NCI-H1417 treated with DMSO at 0.1 percent for 48 hours (cell line): Measurements from ENCODE around the gene LHX5.
"Not testable (repeated sequence)": the region's sequence is repeated elsewhere in the genome, so short reads cannot be mapped to it uniquely, and the experiment has no call there.

Source experiments
- DNase-seq: peaks from one replicate; lab custom pipeline; 2025; lab: John Stamatoyannopoulos, UW

LHX5 gene

DNA sequence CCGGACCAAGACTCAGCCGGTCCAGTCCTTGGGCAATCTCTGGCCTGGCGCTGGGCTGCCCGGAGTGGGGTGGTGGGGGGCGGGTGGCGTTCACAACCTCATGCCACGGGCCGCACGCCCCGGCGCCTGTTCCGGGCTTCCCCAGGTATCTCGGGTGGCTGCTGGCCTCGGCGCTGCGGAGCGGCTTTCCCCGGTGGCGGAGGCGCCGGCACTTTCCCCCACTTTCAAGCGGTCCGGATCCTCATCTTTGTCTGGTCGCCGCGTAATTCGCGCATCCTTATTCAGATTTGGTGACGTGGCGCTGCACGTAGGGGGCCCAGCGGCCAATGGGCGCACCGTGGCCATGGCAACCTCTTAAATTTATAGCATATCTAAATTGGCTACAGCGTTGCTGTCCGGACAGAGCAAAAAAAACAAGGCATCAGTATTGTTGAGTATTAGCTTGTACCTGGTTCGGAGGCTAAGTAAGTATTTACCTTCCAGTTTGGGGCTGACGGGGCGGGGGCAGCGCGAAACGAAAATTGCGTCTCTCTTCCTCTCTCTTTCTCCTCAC lies at the start of gene LHX5:
LHX5 (minus strand) TSS at position 253 of the 553 bp plus-strand sequence. CDS start 373 bp downstream, outside the sequence.
- no peak for DNase-seq

DNA sequence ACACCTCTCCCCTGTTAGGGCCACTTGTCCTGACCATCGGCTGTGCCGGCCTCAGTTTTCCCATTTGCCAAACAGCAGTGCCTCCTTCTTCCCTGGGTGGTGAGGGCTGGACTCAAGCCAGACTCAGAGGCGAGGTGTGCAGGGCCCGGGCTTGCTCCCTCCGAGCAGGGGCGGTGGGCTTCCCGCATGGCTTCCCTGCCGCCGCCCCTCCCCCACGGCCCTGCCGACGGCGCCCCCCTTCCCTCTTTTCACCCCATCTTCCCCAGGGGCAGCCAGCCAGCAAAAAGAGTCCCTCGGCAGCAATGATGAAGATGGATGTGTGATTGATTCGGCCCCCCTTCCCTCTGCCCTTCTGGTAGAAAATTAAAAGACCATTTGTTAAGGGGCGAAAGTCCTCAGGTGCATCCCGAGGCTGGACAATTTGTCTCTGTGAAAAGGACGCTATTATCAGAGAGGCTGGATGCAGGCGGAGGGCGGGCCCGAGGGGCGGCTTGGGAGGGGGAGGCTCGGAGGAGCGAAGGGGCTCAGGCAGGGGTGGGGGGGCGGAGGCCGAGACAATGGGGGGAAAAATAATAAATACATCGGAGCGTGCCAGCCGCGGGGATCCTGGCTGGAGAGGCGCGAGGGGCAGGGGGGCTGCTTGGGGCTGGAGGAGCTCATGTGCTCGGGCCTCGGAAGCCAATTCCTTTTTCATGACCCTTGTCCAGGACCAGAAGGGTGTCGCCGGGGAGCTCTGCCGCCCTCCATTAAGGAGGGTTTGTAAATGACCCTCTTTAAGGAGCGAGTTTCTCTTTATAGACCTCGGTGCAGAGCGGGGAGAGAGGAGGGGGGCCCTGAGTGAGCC lies 48.0 kb upstream of the LHX5 start:
- no peak for DNase-seq

DNA sequence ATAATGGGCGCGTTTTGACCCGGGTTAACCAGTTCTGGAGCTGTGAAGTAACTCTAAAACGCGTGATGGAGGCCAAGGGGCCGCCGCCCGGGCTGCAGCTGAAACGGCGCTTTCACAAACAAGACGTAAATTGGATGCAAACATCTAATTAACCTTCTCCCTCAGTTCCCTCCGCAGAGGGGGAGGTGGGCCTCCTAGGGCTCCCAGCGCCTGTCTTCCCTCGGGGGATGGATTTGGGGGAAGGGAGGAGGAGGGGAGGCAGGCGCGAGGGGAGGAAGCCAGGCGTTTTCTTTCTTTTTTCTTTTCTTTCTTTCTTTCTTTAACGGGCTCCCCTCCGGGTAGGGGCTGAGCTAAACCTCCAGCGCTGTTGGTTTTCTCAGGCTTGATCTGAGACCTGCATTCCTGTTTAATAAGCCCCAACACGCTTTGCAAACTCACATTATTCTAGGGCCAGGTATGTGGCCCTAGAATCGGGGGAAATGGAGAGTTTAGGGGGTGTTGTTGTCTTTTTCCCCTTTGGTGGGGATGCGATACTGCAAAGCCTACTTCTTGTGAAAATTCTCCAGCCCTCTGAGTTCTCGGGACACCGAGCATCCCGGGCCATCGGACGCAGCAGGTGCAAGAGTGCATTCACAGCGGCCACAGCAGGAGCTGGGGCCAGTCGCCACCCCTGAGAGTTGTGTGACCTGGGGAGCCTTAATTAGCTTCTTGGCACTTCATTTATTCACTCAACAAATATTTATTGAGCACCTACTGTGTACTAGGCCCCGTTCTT lies 43.6 kb upstream of the LHX5 start:
- DNase-seq: peak; percentile 60

DNA sequence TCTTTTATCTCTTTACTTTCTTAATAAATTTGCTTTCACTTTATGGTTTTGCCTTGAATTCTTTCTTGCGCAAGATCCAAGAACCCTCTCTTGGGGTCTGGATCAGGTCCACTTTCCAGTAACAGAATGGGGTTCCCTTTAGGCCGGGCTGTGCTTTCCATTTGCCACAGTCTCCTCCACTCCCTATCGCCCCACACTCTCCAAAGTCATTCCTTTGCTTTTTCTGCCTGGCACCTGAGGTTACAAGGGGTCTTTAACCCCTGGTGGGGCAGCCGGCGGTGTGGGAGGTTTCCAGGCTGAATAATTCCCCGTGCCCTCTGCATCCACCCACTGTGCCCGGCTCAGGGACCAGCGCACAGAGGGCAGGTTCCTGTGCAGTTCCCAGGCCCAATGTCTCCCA lies 42.9 kb upstream of the LHX5 start:
- DNase-seq: no peak

DNA sequence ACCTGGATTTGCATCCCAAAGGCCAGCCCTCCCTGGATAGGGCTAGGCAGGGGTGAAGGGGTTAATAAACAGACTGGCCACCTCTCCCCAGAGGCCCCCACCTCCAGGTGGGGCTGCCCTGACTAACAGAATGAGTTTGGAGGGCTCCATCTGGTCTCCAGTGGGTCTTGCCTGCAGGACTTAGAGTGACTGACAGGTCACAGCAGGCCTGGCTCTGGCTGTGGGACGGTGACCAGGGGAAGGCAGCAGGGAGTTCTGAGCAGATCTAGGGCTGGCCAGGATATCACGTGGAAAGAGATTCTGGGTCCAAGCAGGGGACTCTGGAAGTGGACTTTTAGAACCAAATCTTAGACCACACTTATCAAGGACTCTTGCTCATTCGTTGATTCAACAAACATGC lies 40.9 kb upstream of the LHX5 start:
- DNase-seq: no peak

DNA sequence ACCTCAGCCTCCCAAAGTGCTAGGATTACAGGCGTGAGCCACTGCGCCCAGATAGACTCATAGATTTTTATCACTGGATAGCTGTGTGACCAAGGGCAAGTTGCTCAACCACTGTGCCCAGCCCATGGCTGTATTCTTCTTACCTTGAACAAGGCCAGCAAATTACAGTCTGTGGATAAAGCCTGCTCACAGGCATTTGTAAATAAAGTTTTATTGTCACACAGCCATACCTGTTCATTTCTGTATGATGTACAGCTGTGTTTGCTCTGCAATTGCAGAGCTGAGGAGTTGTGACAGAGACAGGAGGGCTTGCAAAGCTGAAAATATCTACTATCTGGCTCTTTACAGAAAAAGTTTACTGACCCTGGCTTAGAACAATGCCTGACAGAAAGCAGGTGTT lies 35.2 kb upstream of the LHX5 start:
- no peak for DNase-seq

DNA sequence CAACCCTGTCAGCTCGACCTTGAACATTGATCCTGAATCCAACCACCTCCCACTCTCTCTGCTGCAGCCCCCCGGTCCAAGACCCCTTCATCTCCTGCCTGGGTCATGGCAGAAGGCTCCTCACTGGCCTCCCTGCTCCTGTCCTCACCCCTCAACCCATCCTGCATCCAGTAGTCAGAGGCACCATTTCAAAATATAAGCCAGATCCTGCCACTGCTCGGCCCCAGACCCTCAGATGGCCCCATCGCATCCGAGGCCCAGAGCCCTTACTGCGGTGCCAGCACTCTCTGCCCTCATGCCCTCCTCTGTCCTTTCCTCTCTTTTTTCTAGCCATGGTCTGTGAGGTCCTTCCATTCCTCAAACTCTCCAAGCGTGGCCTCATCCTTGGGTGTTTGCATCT lies 34.3 kb upstream of the LHX5 start:
- DNase-seq: no peak

DNA sequence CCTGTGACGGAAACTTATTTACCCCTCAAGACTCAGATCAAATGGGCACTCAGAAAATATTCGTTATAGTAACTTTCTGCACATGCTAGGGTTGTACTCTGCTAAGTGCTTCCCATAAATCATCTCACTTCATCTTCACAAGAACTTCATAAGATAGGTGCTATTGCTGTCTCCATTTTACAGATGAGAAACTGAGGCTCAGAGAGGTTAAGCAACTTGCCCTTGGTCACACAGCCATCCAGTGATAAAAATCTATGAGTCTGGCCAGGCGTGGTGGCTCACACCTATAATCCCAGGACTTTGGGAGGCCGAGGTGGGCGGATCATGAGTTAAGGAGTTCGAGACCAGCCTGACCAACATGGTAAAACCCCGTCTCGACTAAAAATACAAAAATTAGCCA lies 33.2 kb upstream of the LHX5 start:
- no peak for DNase-seq

DNA sequence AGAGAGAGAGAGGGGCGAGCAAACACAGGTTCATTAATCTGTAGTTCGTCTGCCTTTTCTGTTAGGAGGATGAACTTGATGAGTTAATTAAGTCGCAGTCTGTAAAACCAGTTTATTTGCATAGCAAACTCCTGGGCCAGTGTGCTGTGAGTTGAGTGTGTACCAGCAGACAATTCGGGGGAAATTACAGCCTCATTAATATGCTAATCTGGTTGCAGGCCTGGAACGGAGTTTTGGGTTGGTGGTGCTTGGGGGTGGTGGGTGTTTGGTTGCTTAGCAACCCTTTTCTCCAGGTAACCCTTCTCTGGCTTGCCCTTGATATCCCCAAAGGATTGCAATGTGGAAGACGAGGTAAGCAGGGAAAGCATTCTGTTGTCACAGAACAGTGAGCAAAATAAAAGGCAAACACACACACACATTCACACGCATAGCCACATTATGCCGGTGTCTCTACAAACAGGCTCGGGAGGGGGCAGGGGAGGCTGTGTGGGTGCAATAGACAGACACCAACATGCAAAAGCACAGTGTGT lies 29.2 kb upstream of the LHX5 start:
- no peak for DNase-seq

DNA sequence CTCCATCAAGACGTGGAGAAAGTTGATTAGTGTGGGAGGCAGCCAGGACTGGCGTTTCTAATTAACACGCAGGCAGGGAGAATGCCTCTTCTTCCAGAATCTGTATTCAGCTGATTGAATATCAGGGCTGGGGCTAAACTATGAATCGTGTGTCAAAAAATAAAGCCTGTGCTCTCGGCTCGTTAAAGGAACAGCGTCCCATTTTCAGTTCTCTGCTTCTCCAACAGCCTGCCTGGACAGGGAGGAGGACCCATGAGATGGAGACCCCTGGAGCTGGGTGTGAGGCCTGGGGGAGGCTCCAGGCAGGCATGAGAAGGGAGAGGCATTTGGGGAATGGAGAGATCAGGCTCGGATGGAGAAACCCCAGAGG lies 28.6 kb upstream of the LHX5 start:
- no peak for DNase-seq

- DNase-seq: no peak
Measured at GRCh38 chr12:113498490-113498889, 26.8 kb upstream of the LHX5 start.

DNA sequence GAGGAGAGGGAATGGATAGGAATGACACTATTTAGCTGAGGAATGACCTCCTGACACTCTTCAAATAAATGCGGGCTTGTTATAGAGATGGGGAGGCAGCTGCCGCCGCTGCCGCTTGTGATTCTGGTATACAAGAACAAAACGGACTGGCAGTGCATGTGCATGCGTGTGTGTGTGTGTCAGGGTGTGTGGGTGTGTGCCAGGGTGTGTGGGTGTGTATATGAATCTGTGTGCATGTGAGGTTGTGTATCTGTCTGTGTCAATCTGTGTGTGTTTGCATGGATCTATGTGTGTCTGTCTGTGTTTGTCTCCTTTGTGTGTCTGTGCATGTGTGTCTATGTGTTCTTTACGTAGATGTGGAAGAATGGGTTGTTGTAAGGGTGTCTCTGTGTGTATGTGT lies 26.0 kb upstream of the LHX5 start:
- DNase-seq: no peak

DNA sequence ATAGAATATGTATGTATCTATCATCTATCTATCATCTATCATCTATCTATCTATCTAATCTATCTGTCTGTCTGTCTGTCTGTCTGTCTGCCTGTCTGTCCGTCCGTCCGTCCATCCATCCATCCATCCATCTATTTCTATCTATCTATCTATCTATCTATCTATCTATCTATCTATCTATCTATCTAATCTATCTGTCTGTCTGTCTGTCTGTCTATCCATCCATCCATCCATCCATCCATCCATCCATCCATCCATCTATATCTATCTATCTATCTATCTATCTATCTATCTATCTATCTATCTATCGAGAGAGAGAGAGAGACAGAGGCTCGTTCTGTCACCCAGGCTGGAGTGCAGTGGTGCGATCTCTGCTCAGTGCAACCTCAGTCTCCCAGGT lies 24.3 kb upstream of the LHX5 start:
- DNase-seq: not testable (repeated sequence)

GRCh38 chr12:113488322-113488721 lies 16.7 kb upstream of the LHX5 start:
- DNase-seq: no peak

DNA sequence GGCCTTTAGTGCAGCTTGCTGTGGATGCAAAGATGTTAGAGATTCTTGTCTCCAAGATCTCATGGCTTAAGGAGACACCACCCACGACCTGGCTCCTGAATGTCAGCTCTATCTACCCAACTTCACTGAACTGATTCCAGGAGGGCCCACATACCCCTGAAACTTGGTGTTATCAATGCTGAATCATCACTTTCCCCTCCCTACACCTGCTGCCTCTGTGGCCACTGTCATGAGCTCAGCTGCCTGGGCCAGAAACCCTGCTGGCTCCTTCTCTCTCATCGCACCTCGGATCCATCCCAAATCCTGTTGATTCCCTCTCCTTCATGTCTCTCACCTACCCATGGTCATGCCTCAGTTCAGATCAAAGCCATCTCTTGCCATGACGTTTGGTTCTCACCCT lies 15.1 kb upstream of the LHX5 start:
- no peak for DNase-seq

DNA sequence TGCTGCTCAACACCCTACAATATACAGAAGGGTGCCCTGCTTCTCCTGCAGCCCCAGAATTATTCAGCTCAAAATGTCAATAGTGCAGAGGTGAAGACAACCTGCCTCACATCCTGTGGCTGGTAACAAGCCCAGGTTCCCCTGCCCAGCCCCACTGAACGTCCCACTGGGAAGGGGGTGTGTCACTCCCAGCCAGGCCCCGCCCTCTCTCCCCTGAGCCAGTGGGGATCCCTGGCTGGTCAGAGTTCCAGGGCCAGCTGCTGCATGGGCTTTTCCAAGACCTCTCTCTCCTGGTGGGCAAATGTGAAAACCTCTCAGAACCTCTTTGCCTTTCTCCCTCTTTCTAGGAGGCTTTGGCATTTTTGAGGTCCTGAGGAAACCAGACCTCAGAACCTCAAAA lies 13.7 kb upstream of the LHX5 start:
- DNase-seq: no peak

GRCh38 chr12:113482334-113482733 lies 10.7 kb upstream of the LHX5 start:
- DNase-seq: no peak

GRCh38 chr12:113480336-113480971 lies 8.8 kb upstream of the LHX5 start:
- DNase-seq: no peak

- DNase-seq: no peak
Measured at GRCh38 chr12:113479590-113480335, 8.1 kb upstream of the LHX5 start.

DNA sequence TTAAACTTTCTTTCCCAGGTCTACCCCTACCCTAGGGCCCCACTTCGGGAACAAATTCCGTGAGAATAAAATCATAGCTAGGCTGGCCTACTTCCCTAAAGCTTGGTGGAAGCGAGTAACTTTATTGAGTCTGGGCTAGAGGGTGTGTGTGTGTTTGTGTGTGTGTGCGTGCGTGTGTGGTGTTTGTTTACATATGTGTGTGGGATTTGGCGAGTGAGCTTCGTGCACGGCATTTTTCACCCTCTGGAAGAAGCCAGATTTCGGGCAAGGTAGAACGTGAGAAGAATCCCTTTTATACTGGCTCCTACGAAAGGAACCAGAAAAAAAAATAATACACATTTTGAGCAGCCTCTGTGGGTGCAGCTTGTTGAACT lies 7.5 kb upstream of the LHX5 start:
- no peak for DNase-seq

- no peak for DNase-seq
Measured at GRCh38 chr12:113478351-113479011, 6.8 kb upstream of the LHX5 start.
